OCI-LY3 (cell line): Measurements from ENCODE around the gene IKZF2.

Experiments used
- CTCF ChIP-seq: fragments of 200-600, 300-600 bp; sonication (generic); IDR thresholded peaks from 2 replicates; pipeline ENCODE4 v1.5.1; 2014; ENCODE audit warnings: antibody characterized with exemption, low read length, low read depth
- EZH2phosphoT487 ChIP-seq: fragments of 200-600 bp; shearing (Covaris generic); IDR thresholded peaks from 2 replicates; pipeline ENCODE4 v1.6.1; 2018; ENCODE audit warnings: antibody characterized with exemption, mixed run types, low read depth

- TF ChIP-seq CTCF (no peak), EZH2phosphoT487 (no peak)
Measured at GRCh38 chr2:213101109-213101508, 50.3 kb downstream of the IKZF2 start.
